ENCODE data around the gene GGT6. TPM values are rescaled to one million over a fixed set of nuclear protein-coding genes. Genes with fewer than 3 reads are reported as not detected.

Gene GGT6
- polyA plus RNA-seq, 1 donor (not counting 4 experiments of a cell fraction or from before 2014, with no cell fraction given), result 0.93 TPM

- no peak for FAIRE-seq
Measured at GRCh38 chr17:4548061-4548461, 12.3 kb downstream of the GGT6 start.

GRCh38 chr17:4547118-4547906 is 13.1 kb downstream of the GGT6 start:
- Histone ChIP-seq H3K4me1 (ENCODE audit: control insufficient read depth, extremely low read depth, insufficient read depth, low read length) (peaks cover 19% of the 10 kb centered on the region), H3K27me3 (ENCODE audit: control insufficient read depth, extremely low read depth, insufficient read depth, low read length) (no peaks in the 10 kb centered on the region), H3K79me2 (ENCODE audit: control insufficient read depth, insufficient read depth, low read length) (peaks cover 7% of the 10 kb centered on the region), H3K9me1 (ENCODE audit: control insufficient read depth, extremely low read depth, insufficient read depth, low read length) (no peaks in the 10 kb centered on the region), H3K4me2 (ENCODE audit: control insufficient read depth, extremely low read depth, insufficient read depth, low read depth, low read length) (no peak overlapping the region), H3K9ac (ENCODE audit: control insufficient read depth, extremely low read depth, insufficient read depth, low read length) (no peak overlapping the region), H3K9me3 (ENCODE audit: control insufficient read depth, low read depth, low read length) (no peaks in the 10 kb centered on the region), H3K4me3 (ENCODE audit: control insufficient read depth in 2 of 3, extremely low read depth in 1 of 3, insufficient read depth in 2 of 3, low read depth in 1 of 3, low read length in 3 of 3) (no peak overlapping the region), H4K20me1 (ENCODE audit: control insufficient read depth, extremely low read depth, insufficient read depth, low read length) (peaks cover 14% of the 10 kb centered on the region), H3K36me3 (ENCODE audit: control insufficient read depth in 2 of 2, extremely low read depth in 1 of 2, insufficient read depth in 2 of 2, low read length in 2 of 2) (peaks cover 55 to 67% of the 10 kb centered on the region in 2 experiments), H2AFZ (ENCODE audit: control insufficient read depth, low read length) (no peak overlapping the region), H3K27ac (ENCODE audit: control insufficient read depth, insufficient read depth, low read length) (no peak overlapping the region)
- no peak for DNase-seq (ENCODE audit: low read depth, low spot score)
- TF ChIP-seq EZH2 (IDR thresholded peaks at IDR 0.05; ENCODE audit: low read length) (no peak), CTCF (optimal IDR thresholded peaks at IDR 0.05 in 1 of 3, IDR thresholded peaks at IDR 0.05 in 1 of 3, conservative IDR thresholded peaks at IDR 0.05 in 1 of 3; ENCODE audit: extremely low read depth in 1 of 3, insufficient read depth in 2 of 3, low read length in 3 of 3) (no peak)
- no peak for FAIRE-seq
- dilution Hi-C loops (cut with MboI; ENCODE audit: extremely low pct_ligation_motif_present, low sequenced_read_pairs), result no loop called here

More at GRCh38 chr17:4548061-4548461, 12.3 kb downstream of the GGT6 start:
- Histone ChIP-seq H3K79me2 (ENCODE audit: control insufficient read depth, insufficient read depth, low read length) (peaks cover 11% of the 10 kb centered on the region), H3K9ac (ENCODE audit: control insufficient read depth, extremely low read depth, insufficient read depth, low read length) (no peak overlapping the region), H2AFZ (ENCODE audit: control insufficient read depth, low read length) (no peak overlapping the region), H3K4me3 (ENCODE audit: control insufficient read depth in 2 of 3, extremely low read depth in 1 of 3, insufficient read depth in 2 of 3, low read depth in 1 of 3, low read length in 3 of 3) (no peak overlapping the region), H3K36me3 (ENCODE audit: control insufficient read depth in 2 of 2, extremely low read depth in 1 of 2, insufficient read depth in 2 of 2, low read length in 2 of 2) (peaks cover 59 to 67% of the 10 kb centered on the region in 2 experiments), H3K4me1 (ENCODE audit: control insufficient read depth, extremely low read depth, insufficient read depth, low read length) (peaks cover 19% of the 10 kb centered on the region), H3K27me3 (ENCODE audit: control insufficient read depth, extremely low read depth, insufficient read depth, low read length) (no peaks in the 10 kb centered on the region), H4K20me1 (ENCODE audit: control insufficient read depth, extremely low read depth, insufficient read depth, low read length) (peaks cover 7% of the 10 kb centered on the region), H3K4me2 (ENCODE audit: control insufficient read depth, extremely low read depth, insufficient read depth, low read depth, low read length) (no peak overlapping the region), H3K9me3 (ENCODE audit: control insufficient read depth, low read depth, low read length) (no peaks in the 10 kb centered on the region), H3K9me1 (ENCODE audit: control insufficient read depth, extremely low read depth, insufficient read depth, low read length) (no peaks in the 10 kb centered on the region), H3K27ac (ENCODE audit: control insufficient read depth, insufficient read depth, low read length) (no peak overlapping the region)
- TF ChIP-seq CTCF (optimal IDR thresholded peaks at IDR 0.05 in 1 of 3, IDR thresholded peaks at IDR 0.05 in 1 of 3, conservative IDR thresholded peaks at IDR 0.05 in 1 of 3; ENCODE audit: extremely low read depth in 1 of 3, insufficient read depth in 2 of 3, low read length in 3 of 3), result no peak
- no peak for TF ChIP-seq EZH2 (IDR thresholded peaks at IDR 0.05; ENCODE audit: low read length)
- DNase-seq (ENCODE audit: low read depth, low spot score), result no peak
- dilution Hi-C loops (cut with MboI; ENCODE audit: extremely low pct_ligation_motif_present, low sequenced_read_pairs), result no loop called here

Data from keratinocyte (primary cell).